Tibial nerve (tissue), 4 donors: ENCODE measurements around the gene DUS3L. TPM values are rescaled to one million over a fixed set of nuclear protein-coding genes. Genes with fewer than 3 reads are reported as not detected.

Experiments used
- DNase-seq, 2 donors: peaks; one replicate each; pipeline ENCODE4 v3.0.0-alpha.2; 2019; ENCODE audit warnings: low spot score in 2 of 2
- H3K27ac ChIP-seq, 4 donors: fragments of 200-600 bp; sonication (generic) in 3 of 4; one replicate each; pipeline ENCODE4 v1.5.1; 2017 to 2019; ENCODE audit warnings: mild to moderate bottlenecking in 1 of 4
- H3K27me3 ChIP-seq, 2 donors: fragments of 200-600 bp; sonication (generic) in 1 of 2; one replicate each; pipeline versions ENCODE4 v1.5.1 to v1.6.0; 2017 to 2019
- H3K36me3 ChIP-seq, 3 donors: fragments of 200-600 bp; sonication (generic); one replicate each; pipeline ENCODE4 v1.5.1; 2018 to 2019
- H3K4me1 ChIP-seq, 4 donors: fragments of 200-600 bp; sonication (generic) in 3 of 4; one replicate each; pipeline ENCODE4 v1.5.1; 2017 to 2019
- H3K4me3 ChIP-seq, 4 donors: fragments of 200-600 bp; sonication (generic) in 3 of 4; one replicate each; pipeline ENCODE4 v1.5.1; 2017 to 2019; ENCODE audit warnings: mild to moderate bottlenecking in 1 of 4, moderate library complexity in 1 of 4
- H3K9me3 ChIP-seq, 4 donors: fragments of 200-600 bp; sonication (generic) in 3 of 4; one replicate each; pipeline ENCODE4 v1.5.1; 2017 to 2019
- EP300 ChIP-seq, 2 donors: sonication (generic); formaldehyde crosslinking; IDR thresholded peaks; one replicate each; pipeline ENCODE4 v1.6.1; 2017; ENCODE audit warnings: antibody characterized with exemption in 2 of 2, mild to moderate bottlenecking in 1 of 2
- POLR2A ChIP-seq, 2 donors: fragments of 450-650 bp; IDR thresholded peaks; one replicate each; pipeline ENCODE4 v1.6.1; 2017; ENCODE audit warnings: antibody characterized with exemption in 2 of 2, mild to moderate bottlenecking in 2 of 2, moderate library complexity in 2 of 2
- WGBS, 2 donors: methylation state at CpG; one replicate each; pipeline ENCODE4 v1.1.5; 2018; 5-methylcytosine and 5-hydroxymethylcytosine counted together
- total RNA-seq, 4 donors: library from RNA; depleted of rRNA; stranded (reverse); fragments of >200 nt; gene quantifications; one replicate each; pipeline ENCODE4 v1.1.0, GENCODE V29; 2016
- TF ChIP-seq, protein P1 (sequence below), 5 experiments: fragments of 200-600 bp in 3 of 5; fragments of 450-650 bp in 2 of 5; sonication (generic) in 3 of 5; IDR thresholded peaks; one replicate each; pipeline ENCODE4 v1.5.1; 2016 to 2019; ENCODE audit warnings: antibody characterized with exemption in 5 of 5, mild to moderate bottlenecking in 3 of 5, moderate library complexity in 2 of 5

DUS3L gene
- total RNA-seq, 4 donors from 2014 or later, result 33.2 to 75.9 (median 54.2) TPM

DNA sequence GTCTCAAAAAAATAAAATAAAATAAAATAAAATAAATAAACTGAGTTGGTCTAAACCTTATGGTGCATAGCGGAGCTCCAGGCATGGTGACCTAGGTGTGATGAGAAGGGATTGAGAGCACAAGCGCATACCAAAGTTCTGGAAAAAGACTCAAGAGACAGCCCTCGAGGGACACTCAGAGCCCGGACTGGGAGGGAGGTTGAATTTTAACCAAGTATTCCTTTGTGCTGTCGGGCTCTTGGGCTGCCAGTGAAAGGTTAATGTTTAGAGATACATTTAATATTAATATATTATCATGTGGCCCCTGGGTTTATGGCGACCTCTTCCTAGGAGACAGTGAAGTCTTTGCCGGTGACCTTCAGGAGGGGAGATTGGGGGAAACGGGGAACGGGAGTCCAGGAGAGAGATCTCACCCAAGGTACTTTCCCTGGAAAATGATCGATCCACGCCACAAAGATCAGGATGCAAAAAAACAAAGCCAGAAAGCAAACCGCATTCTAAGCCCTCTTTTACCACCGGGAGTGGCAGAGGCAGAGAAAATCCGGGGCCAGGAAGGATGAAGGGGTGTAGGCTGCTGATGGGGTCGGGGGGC, 46.9 kb upstream of the DUS3L start:
- Histone ChIP-seq H3K27me3 (peaks cover 0 to 34% of the 10 kb centered on the region in 2 donors), H3K36me3 (no peaks in the 10 kb centered on the region), H3K4me1 (no peaks in the 10 kb centered on the region), H3K4me3 (no peak overlapping the region), H3K9me3 (no peaks in the 10 kb centered on the region), H3K27ac (peak overlapping the region in 1 of 4 donors; percentile 52)
- TF ChIP-seq, protein P1, sequence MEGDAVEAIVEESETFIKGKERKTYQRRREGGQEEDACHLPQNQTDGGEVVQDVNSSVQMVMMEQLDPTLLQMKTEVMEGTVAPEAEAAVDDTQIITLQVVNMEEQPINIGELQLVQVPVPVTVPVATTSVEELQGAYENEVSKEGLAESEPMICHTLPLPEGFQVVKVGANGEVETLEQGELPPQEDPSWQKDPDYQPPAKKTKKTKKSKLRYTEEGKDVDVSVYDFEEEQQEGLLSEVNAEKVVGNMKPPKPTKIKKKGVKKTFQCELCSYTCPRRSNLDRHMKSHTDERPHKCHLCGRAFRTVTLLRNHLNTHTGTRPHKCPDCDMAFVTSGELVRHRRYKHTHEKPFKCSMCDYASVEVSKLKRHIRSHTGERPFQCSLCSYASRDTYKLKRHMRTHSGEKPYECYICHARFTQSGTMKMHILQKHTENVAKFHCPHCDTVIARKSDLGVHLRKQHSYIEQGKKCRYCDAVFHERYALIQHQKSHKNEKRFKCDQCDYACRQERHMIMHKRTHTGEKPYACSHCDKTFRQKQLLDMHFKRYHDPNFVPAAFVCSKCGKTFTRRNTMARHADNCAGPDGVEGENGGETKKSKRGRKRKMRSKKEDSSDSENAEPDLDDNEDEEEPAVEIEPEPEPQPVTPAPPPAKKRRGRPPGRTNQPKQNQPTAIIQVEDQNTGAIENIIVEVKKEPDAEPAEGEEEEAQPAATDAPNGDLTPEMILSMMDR (IDR thresholded peaks at IDR 0.05), result no peak
- TF ChIP-seq EP300 (IDR thresholded peaks at IDR 0.05), result no peak
- no peak for TF ChIP-seq POLR2A (IDR thresholded peaks at IDR 0.05)
- WGBS, 2 donors, result 46 to 50% methylated on average over 15 of the region's 15 CpGs
- no peak for DNase-seq

DNA sequence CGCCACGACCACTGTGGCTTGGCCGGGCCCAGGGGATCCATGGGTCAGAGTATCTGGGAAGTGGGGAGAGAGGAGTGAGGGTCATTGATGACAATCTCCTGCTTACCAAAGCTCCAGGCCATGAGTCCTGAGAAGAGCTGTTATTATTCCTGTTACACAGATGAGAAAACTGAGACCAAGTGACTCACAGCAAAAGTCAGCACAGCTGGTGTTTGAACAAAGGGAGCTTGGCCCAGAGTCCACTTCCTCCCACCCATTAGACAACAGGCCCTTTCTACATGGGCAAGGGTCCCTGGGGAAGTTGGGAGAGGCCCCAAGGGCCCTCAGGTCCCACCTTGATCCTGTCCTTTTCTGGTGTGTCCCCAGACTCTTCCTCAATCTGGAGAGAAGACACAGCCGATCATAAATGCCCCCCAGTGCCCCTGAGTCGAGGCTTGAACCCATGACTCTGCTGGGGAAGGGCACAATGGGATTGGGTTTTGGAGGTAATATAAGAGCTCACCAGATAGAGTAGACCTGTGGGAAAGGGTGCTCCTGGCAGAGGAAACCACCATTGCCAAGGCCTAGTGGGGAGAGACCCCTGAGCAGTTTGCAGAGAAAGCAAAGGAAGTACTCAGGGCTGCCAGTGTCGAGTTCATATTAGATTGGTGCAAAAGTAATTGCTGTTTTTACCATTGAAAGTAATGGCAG, 41.7 kb upstream of the DUS3L start:
- no peak for DNase-seq
- 75 to 87% methylated on average over 6 of the region's 6 CpGs for WGBS, 2 donors
- Histone ChIP-seq H3K36me3 (no peaks in the 10 kb centered on the region), H3K27ac (no peak overlapping the region), H3K4me1 (peaks cover 0 to 19% (median 8%) of the 10 kb centered on the region in 4 donors), H3K4me3 (no peak overlapping the region), H3K9me3 (no peaks in the 10 kb centered on the region), H3K27me3 (peaks cover 0 to 65% of the 10 kb centered on the region in 2 donors)
- TF ChIP-seq POLR2A (IDR thresholded peaks at IDR 0.05) (no peak), EP300 (IDR thresholded peaks at IDR 0.05) (no peak)
- TF ChIP-seq, protein P1 (IDR thresholded peaks at IDR 0.05), result no peak

DNA sequence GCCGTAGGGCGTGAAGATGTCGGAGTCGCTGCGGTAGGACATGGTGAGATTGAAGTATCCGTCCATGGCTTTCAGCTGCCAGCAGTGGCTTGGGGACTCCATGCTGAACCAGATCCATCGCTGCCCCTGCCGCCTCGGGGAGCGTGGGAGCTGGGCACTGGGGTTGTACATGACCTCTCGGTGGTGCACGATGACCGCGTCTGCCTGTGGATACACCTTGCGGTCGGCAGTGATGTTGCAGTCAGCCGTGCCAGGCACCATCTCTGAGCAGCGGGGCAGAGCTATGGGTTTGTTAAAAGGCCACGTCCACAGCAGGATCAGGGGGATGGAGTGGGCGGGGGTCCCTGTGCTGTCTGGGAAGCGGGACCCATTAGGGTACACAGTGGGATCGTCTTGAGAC, 41.1 kb upstream of the DUS3L start:
- 83 to 86% methylated on average over 22 of the region's 22 CpGs for WGBS, 2 donors
- H3K27me3 ChIP-seq, result peaks cover 0 to 65% of the 10 kb centered on the region in 2 donors
- TF ChIP-seq EP300 (IDR thresholded peaks at IDR 0.05) (no peak), POLR2A (IDR thresholded peaks at IDR 0.05) (no peak)
- TF ChIP-seq, protein P1 (IDR thresholded peaks at IDR 0.05), result no peak
- H3K27ac ChIP-seq, result no peak overlapping the region
- H3K9me3 ChIP-seq, result no peaks in the 10 kb centered on the region
- H3K36me3 ChIP-seq, result no peaks in the 10 kb centered on the region
- H3K4me3 ChIP-seq, result no peak overlapping the region
- no peak for DNase-seq
- H3K4me1 ChIP-seq, result peaks cover 0 to 19% (median 8%) of the 10 kb centered on the region in 4 donors

DNA sequence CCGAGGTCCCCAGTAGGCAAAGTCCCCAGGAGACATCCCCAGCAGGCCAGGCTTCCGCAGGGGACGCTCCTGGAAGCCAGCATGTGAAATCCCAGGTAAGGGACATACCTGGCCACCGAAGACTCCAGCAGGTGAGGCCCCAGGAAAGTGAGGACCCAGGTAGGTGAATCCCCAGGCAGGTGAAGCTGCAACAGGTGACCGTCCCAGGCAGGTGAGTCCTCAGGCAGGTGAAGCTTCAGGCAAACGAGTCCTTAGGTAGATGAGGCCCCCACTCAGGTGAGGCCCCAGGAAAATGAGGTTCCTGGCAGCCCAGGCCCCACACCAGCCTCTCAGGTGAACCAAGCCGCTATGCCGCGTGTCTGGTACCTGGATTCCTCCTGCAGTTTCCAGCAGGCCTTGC, 40.2 kb upstream of the DUS3L start:
- H3K27me3 ChIP-seq, result peaks cover 0 to 72% of the 10 kb centered on the region in 2 donors
- H3K27ac ChIP-seq, result no peak overlapping the region
- no peaks in the 10 kb centered on the region for H3K9me3 ChIP-seq
- H3K4me1 ChIP-seq, result peaks cover 0 to 19% (median 8%) of the 10 kb centered on the region in 4 donors
- TF ChIP-seq EP300 (IDR thresholded peaks at IDR 0.05) (no peak), POLR2A (IDR thresholded peaks at IDR 0.05) (no peak)
- TF ChIP-seq, protein P1 (IDR thresholded peaks at IDR 0.05), result no peak
- 86 to 87% methylated on average over 4 to 6 of the region's 9 CpGs for WGBS, 2 donors
- DNase-seq, result no peak
- no peaks in the 10 kb centered on the region for H3K36me3 ChIP-seq
- no peak overlapping the region for H3K4me3 ChIP-seq
